Lower lobe of right lung (tissue), 2 donors: ENCODE results near the gene SUPT6H. TPM values are rescaled to one million over a fixed set of nuclear protein-coding genes. Genes with fewer than 3 reads are reported as not detected.

Experiments
- ATAC-seq, 2 donors: fragments of 200-7000 bp; cut with Tn5 transposase; one replicate each; pipeline ENCODE4 v1.9.1; 2020 to 2022; ENCODE audit warnings: mild to moderate bottlenecking in 2 of 2, moderate library complexity in 2 of 2
- DNase-seq: peaks from one replicate; pipeline ENCODE4 v3.0.0-alpha.2; 2020
- H3K27ac ChIP-seq: fragments of 200-600 bp; one replicate; pipeline ENCODE4 v1.8.0; 2022
- H3K27me3 ChIP-seq: fragments of 200-600 bp; one replicate; pipeline ENCODE4 v1.8.0; 2022; ENCODE audit warnings: low read depth
- H3K36me3 ChIP-seq: fragments of 200-600 bp; one replicate; pipeline ENCODE4 v1.8.0; 2022; ENCODE audit warnings: mild to moderate bottlenecking
- H3K4me1 ChIP-seq: fragments of 200-600 bp; one replicate; pipeline ENCODE4 v1.8.0; 2022
- H3K4me3 ChIP-seq: fragments of 200-600 bp; one replicate; pipeline ENCODE4 v1.8.0; 2022; ENCODE audit warnings: mild to moderate bottlenecking
- H3K9me3 ChIP-seq: fragments of 200-600 bp; one replicate; pipeline ENCODE4 v1.8.0; 2022
- intact Hi-C: fragments of 100-400 bp; cut with DNase I; formaldehyde crosslinking; loops from one replicate; pipeline ENCODE4 v1.11.0; 2022
- total RNA-seq: library from RNA; stranded (reverse); fragmentation: NEBNext Ultra II Directional; extraction: Animal tissue kit (Norgen Biotek cat#: 25700); gene quantifications from one replicate; pipeline ENCODE4 v1.2.1, GENCODE V29; 2021
- TF ChIP-seq, protein P1 (sequence below): fragments of 200-600 bp; IDR thresholded peaks from one replicate; pipeline ENCODE4 v1.8.0; 2022; ENCODE audit warnings: antibody characterized with exemption, mild to moderate bottlenecking
- donor health status: DM: no; HTN: yes; CAD: no; lungs with severe emphysema.

Gene SUPT6H
- total RNA-seq, 1 donor from 2014 or later, result 60.3 TPM

DNA sequence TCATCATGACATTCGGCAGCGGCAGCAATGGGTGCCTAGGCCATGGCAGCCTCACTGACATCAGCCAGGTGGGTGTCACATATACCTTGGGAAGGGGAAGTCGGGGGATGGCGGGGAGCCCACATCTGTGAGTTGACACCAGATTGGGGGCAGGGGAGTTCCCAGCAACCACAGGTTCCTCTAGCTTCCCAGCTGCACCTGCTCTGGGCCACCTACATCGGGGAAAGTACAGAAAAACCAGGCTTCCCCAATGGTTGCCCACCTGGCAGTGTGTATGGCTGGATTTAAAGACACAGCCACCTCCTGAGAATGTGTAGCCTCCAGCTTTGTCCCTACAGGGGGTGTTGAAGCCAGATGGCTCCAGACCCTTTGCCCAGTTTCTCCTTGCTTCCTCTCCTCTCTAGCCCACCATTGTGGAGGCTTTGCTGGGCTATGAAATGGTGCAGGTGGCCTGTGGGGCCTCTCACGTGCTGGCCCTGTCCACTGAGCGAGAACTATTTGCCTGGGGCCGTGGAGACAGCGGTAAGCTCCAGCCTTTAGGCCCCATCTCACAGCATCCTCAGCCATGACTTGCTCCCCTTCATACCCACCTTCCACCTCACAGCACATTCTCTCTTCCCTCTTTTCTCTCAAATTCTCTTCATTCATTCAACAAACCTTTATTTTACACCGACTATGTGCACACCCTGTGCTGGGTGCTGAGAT lies 76.8 kb downstream of the SUPT6H start:
- intact Hi-C loops, result no loop called here
- H3K4me1 ChIP-seq, result peaks cover 21% of the 10 kb centered on the region
- ATAC-seq (no peak), DNase-seq (peak; percentile 28)
- H3K36me3 ChIP-seq, result peaks cover 6% of the 10 kb centered on the region
- no peaks in the 10 kb centered on the region for H3K9me3 ChIP-seq
- H3K27ac ChIP-seq, result no peak overlapping the region
- TF ChIP-seq, protein P1, sequence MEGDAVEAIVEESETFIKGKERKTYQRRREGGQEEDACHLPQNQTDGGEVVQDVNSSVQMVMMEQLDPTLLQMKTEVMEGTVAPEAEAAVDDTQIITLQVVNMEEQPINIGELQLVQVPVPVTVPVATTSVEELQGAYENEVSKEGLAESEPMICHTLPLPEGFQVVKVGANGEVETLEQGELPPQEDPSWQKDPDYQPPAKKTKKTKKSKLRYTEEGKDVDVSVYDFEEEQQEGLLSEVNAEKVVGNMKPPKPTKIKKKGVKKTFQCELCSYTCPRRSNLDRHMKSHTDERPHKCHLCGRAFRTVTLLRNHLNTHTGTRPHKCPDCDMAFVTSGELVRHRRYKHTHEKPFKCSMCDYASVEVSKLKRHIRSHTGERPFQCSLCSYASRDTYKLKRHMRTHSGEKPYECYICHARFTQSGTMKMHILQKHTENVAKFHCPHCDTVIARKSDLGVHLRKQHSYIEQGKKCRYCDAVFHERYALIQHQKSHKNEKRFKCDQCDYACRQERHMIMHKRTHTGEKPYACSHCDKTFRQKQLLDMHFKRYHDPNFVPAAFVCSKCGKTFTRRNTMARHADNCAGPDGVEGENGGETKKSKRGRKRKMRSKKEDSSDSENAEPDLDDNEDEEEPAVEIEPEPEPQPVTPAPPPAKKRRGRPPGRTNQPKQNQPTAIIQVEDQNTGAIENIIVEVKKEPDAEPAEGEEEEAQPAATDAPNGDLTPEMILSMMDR, result no peak
- no peak overlapping the region for H3K4me3 ChIP-seq
- H3K27me3 ChIP-seq, result no peaks in the 10 kb centered on the region

DNA sequence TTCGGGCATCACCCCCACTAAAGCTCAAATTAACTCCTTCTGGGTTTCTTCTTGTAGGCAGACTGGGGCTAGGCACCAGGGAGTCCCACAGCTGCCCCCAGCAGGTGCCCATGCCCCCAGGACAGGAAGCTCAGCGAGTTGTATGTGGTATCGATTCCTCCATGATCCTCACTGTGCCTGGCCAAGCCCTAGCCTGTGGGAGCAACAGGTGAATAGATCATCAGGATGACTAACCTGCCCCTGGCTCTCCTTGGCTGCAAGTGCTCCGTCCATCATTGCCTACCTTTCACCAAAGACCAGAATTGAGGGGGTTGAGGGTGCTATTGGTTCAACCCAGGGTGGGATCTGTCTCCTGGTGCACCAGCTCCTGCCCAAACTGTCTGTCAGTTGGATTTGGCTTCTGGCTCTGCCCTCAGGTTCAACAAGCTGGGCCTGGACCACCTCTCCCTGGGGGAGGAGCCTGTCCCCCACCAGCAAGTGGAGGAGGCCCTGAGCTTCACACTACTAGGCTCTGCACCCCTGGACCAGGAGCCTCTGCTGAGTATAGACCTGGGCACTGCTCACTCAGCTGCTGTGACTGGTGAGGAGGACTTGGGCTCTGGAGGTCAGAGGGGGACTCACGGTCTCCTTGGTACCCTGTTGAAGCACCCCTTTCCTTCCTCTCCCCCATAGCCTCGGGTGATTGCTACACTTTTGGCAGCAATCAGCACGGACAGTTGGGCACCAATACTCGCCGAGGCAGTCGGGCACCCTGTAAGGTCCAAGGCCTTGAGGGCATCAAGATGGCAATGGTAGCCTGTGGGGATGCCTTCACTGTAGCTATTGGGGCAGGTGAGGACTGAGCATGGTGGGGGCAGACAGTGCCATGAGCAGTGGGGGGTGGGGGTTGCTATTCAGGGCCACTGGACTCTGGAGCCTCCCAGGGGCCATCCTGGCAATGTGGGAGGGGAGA lies 78.7 kb downstream of the SUPT6H start:
- Histone ChIP-seq H3K36me3 (peaks cover 6% of the 10 kb centered on the region), H3K27ac (peak overlapping the region; percentile 22), H3K4me1 (peaks cover 37% of the 10 kb centered on the region), H3K9me3 (no peaks in the 10 kb centered on the region), H3K27me3 (no peaks in the 10 kb centered on the region), H3K4me3 (no peak overlapping the region)
- DNase-seq (peak; percentile 20), ATAC-seq (no peak)
- TF ChIP-seq, protein P1, result no peak
- intact Hi-C loops, result no loop called here

DNA sequence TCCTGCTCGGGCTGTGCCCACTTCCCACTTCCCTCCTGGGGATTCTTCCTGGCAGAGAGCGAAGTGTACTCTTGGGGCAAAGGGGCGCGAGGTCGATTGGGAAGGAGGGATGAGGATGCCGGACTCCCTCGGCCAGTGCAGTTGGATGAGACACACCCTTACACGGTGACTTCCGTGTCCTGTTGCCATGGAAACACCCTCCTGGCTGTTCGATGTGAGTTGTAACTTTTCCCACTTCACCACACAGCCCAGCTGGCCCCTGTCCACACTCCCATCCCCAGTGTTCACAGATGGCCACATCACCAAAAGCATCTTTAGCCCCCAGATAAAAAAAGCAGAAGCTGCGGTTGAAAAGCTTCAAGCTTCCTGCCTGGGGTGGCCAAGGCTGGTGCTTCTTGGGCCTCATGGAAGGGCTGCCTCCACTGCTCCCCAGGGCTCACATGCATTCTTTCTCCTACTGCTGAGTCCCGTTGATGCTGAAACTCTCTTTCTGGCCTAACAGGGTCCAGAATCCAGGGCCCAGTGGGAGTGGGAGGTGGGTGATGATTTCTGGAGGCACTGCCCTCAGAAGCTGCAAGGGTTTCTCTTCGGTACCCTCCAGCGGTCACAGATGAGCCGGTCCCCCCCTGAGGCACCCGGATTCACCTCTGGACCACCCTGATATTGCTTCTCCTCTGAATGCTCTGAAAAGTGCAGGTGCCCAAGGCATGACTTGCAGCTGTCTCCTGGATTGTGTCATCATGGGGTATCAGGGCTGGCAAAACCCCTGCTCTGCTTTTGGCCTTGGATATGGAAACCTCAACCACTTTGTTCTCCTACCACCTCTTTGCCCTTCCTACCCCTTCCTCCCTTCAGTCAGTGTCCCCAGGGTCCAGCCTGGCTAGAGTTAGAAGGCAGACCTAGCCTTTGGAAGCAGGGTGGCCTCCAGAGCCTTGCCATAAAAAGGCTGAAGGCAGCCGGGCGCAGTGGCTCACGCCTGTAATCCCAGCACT lies 79.6 kb downstream of the SUPT6H start:
- DNase-seq, result no peak
- intact Hi-C loops, result no loop called here
- TF ChIP-seq, protein P1, result no peak
- Histone ChIP-seq H3K4me1 (peaks cover 47% of the 10 kb centered on the region), H3K27me3 (no peaks in the 10 kb centered on the region), H3K36me3 (peaks cover 6% of the 10 kb centered on the region), H3K9me3 (no peaks in the 10 kb centered on the region), H3K4me3 (no peak overlapping the region), H3K27ac (peak overlapping the region; percentile 22)
- ATAC-seq, result no peak

DNA sequence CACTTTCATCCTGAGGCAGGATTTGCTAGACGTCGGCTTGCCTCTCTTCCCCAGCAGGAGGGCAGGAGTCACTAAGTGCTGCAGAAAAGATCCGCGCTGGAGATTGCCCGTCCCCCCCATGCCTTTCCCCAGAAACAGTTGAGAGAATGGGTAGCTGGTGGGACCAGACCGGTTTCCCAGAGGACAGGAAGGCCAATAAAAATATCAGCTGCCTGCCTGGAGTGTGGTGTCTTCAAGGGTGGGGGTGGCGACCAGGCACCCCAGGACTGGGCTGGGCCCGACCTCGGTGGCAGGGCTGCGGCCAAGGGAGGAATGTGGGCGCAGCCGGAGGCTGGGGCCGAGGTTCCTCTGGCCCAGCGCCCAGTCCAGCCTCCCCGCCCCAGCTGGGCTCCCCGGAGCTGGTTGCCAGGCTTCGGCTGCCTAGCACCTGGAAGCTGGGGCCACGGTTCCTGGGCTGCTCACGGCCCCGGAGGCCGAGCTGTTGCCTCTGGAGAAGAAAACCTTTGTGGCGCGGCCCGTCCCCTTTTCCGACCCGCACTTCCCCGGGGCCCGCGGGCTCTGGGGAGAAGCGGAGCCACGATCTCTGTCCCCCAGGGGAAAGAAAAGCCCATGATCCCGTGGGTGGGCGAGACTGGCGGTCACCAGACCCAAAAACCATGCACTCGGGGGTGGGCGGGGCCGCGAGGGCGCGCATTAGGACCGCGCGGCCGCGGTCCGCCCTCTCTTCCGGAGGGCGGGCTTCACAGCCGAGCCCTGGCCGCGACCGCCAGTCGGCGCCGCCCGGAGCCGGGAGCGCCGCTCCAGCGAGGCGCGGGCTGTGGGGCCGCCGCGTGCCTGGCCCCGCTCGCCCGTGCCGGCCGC lies 81.5 kb downstream of the SUPT6H start, which contains the start of gene TRAF4:
Gene TRAF4 (plus strand): TSS at position 769 of the 861 bp plus-strand sequence. CDS start 102 bp downstream, outside the sequence.
- H3K27ac ChIP-seq, result peak within 1 kb of the TSS; percentile 94
- H3K4me3 ChIP-seq, result peak within 1 kb of the TSS; percentile 74
- TF ChIP-seq, protein P1, result peak; percentile 17
- H3K27me3 ChIP-seq, result no peaks in the 10 kb centered on the region
- no peaks in the 10 kb centered on the region for H3K9me3 ChIP-seq
- DNase-seq (peak; percentile 89), ATAC-seq (peak; percentile 85)
- peaks cover 65% of the 10 kb centered on the region for H3K4me1 ChIP-seq
- intact Hi-C loops, result no loop called here
- H3K36me3 ChIP-seq, result peaks cover 16% of the 10 kb centered on the region
